HG02759 (cell line): Measurements from ENCODE around the gene TMSB10.
"Not testable (repeated sequence)": the region's sequence is repeated elsewhere in the genome, so short reads cannot be mapped to it uniquely, and the experiment has no call there.

ENCODE experiments used
- ATAC-seq: cut with Tn5 transposase; IDR thresholded peaks from one replicate; pipeline ENCODE4 v1.9.1; 2021; ENCODE audit warnings: mild to moderate bottlenecking, moderate library complexity; ENCODE audit not compliant: unreplicated experiment

Gene TMSB10

DNA sequence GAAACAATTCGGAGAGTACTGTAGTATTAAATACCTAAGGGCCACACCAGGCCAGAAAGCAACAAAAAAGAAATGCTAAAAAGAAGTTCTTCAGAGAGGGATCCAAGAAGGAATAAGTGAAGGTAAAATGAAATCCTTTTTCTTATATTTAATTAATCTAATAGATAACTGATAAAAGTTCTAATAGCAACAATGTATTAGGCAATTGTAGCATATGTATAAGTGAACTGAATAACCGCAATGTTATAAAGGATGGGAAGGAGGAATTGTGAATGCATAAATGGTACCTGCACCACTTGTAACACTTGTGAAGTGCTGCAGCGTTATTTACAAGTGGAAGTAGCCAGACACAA lies 21.8 kb downstream of the TMSB10 start:
- no peak for ATAC-seq

DNA sequence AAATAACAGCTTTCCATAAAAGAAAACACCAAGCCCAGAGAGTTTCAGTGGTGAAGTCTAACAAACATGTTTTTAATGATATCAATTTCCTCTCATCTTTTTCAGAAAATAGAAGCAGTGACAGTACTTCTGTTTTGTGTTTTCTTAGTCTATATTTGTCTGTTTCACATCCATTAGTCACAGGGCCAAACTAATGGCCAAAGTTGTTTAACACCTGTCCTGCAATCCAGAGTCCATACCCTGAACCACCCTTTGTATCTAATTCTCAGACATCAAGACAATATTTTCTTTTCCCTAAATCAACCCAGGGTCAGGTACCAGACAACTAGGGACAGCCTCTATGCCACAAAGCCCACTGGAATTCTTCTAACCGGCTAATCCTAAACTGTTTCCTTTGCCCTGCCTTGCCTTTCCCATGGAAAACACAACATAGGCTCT lies 25.9 kb downstream of the TMSB10 start:
- ATAC-seq = peak; percentile 65

- ATAC-seq = peak; percentile 32
These were observed 32.9 kb downstream of the TMSB10 start for GRCh38 chr2:84938194-84938879.

- ATAC-seq = peak; percentile 80
These were observed 34.1 kb downstream of the TMSB10 start for GRCh38 chr2:84939426-84940087.

GRCh38 chr2:84940088-84940470 lies 34.6 kb downstream of the TMSB10 start:
- ATAC-seq = peak; percentile 2

DNA sequence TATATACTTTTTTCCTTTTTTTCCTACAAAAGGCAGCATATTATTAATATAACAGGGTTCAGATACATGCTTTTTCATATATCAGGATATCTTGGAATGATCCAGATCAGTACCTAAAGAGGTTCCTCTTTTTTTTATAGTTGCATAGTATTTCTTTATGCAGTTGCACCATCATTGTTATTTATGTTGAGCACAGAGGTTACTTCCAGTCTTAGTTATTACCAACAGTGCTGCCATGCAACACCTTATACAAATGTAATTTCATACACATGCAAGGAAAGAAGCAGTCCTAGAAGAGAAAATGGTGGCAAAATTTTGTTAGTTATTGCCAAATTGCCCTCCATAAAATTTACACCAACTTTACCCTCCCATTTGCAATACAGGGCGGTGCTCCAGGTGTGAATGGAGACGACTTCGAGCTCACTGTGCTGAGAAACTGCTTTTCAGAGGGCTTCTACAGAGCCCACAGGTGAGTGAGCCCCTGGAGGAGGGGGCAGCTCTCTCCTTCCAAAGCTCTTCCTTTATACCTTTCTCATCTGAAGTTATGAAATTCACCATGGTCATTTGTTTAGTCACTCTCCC lies 35.5 kb downstream of the TMSB10 start:
- no peak for ATAC-seq

DNA sequence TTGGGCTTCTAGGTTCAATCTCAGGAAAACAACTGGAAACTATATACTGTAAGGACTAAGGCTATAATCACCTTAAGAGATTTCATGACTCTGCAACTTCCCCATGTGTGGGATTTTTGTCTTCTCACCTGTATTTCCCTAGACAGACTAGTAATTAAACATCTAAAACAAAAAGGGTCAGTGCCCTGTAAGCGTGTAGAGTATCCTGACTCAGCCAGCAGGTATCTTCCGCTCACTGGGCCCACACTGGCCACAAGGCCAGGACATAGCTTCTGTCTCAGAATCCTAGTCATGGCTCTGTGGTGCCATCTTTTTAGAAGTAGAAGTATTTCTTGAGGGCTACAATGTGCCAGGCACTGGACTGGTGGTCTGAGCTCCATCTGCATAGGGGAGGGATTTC lies 36.7 kb downstream of the TMSB10 start:
- no peak for ATAC-seq

DNA sequence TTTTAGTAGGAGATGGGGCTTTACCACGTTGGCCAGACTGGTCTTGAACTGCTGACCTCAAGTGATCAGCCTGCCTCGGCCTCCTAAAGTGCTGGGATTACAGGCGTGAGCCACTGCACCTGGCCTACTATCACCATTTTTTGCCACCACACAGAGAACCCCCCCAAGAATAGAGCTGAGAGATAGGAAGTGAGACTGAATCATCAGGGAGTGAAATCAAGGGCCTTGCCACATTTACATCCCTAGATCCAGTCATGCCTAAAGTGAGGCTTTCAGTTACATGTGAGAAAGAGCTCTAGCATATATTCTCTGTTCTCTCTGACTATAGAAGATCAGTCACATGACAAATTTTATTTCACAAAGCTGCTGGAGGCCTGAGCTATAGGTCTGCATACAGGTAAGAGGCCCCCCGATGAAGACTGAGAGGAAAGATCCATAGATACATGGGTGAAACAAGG lies 37.5 kb downstream of the TMSB10 start:
- ATAC-seq = peak; percentile 33

DNA sequence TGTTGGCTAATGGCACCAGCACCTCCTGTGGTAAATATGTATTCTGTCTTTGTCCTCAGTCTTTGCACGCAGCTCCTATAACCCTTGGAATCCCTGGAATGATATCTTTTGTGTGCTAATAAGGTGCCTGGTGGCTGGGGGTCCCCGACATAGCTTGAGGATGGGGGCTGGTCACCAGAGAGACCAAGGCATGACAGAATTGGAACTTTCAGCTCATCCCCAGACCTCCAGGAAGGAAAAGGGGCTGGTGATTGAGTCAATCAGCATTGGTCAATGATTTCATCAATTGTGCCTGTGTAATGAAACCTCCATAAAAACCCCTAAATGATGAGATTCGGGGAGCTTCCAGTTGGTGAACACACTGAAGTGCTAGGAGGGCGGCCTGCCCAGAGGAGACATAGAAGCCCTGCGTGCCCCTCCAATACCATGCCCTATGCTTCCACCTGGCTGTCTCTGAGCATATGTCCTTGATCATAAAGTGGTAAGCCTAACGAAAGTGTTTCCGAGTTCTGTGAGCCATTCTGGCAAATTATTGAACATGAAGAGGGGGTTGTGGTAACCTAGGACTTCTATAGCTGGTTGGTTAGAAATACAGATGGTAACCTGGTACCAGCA lies 38.9 kb downstream of the TMSB10 start:
- no peak for ATAC-seq

DNA sequence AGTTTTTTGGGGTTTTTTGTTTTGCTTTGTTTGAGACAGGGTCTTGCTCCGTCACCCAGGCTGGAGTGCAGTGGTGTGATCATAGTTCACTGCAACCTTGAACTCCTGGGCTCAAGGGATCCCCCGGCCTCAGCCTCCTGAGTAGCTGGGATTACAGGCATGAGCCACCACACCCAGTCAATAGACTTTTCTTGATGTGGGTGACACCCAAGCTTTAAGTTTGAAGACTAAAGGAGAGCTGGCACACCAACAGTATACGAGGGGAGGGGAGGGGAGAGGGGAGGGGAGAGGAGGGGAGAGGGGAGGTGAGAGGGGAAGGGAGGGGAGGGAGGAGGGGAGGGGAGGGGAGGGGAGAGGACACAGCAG lies 40.4 kb downstream of the TMSB10 start:
- ATAC-seq = not testable (repeated sequence)

DNA sequence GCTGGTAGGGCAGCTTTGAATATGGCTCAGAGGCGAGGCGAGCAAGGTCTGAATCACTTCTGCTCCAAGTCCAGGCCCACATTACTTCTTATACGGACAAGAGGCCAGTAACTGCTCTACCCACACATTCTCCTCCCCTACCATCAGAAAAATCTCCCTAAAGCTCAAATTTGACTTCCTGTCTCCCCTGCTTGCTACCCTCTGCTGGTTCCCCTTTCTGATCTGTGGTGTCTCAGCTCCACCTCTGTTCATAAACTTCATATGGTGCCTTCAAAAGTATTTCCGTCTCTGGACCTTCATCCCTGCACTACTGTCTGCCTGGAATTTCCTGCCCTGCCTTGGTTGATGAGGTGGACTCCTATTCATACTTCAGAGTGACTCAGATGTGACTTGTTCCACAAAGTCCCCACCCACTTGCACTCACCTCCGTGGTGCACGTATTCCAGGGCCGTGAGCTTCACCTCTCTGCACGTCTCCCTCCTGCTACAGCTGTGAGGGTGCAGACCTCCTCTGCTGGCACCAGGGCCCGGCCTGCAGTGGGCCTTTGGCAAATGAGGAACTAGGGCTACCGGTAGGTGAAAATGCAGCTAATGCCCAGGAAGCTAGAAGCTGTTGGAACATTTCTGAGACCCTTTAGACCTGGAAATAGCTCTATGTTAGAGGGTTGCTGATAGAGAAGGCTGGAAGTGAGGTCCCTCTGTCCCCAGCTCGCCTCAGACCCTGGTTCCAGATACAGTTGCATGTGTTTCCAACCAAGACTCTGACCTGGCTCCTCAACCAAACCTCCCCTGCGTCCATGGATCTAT lies 41.0 kb downstream of the TMSB10 start:
- peak; percentile 69 for ATAC-seq

GRCh38 chr2:84947010-84947593 lies 41.6 kb downstream of the TMSB10 start:
- ATAC-seq = no peak

- ATAC-seq = no peak
These were observed 48.1 kb downstream of the TMSB10 start for GRCh38 chr2:84953535-84953934.

- no peak for ATAC-seq
These were observed 48.9 kb downstream of the TMSB10 start for GRCh38 chr2:84954329-84954728.
